GM12891 (cell line): Measurements from ENCODE around the gene TMEM240.

ENCODE experiments used
- POLR2A ChIP-seq: IDR thresholded peaks from 2 replicates; pipeline ENCODE4 v1.6.1; 2011; ENCODE audit warnings: low read depth, low read length, control low read depth
- POLR2AphosphoS5 ChIP-seq: IDR thresholded peaks from 2 replicates; pipeline ENCODE4 v1.6.1; 2011; ENCODE audit warnings: low read depth, low read length, control low read depth
- SPI1 ChIP-seq: IDR thresholded peaks from 2 replicates; pipeline ENCODE4 v1.6.1; 2011; ENCODE audit warnings: low read depth, low read length, control low read depth
- TAF1 ChIP-seq: IDR thresholded peaks from 2 replicates; pipeline ENCODE4 v1.6.1; 2011; ENCODE audit warnings: low read depth, low read length, control low read depth

DNA sequence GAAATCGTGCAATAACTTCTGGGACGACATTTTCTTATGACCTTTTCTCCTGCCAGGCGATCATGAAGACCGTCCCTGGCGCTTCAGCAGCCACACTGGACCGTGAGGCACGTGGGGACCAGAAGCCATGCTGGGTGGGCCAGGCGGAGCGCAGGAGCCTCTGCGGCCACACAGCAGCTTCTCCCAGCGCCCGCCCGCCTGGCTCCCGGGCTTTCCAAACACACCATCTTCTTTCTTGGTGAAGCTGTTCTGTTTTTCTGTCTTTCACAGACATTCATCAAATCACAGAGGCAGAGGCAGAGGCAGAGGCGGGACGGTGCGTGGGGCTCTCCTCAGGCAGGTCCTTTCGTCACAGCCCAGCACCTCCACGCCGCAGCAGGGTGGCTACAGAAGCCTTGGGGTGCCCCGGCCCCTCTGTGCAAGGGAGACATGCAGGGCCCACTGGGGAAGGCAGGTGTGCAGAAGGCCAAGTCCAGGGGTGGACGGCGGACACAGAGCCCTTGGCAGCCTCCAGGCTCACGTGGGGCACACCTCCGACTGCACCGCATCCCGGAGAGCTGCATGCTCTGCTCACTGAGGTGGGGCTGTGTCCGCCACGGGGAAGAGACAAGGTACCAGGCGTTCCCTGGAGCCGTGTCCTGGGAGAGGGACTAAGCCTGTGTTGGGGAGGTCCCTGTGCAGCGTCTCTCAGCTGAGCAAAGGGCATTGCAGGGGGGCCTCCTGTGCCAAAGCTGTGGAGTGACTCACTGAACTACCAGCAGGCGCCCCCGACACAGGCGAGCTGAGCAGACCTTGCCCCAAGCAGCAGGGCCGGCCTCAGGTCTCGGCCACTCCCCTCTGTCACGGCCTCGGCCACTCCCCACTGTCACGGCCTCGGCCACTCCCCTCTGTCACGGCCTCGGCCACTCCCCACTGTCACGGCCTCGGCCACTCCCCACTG, 2.6 kb upstream of the TMEM240 start:
- TF ChIP-seq POLR2A: no peak
- TF ChIP-seq POLR2AphosphoS5: no peak
- TF ChIP-seq TAF1: no peak
- TF ChIP-seq SPI1: no peak
